HG03196 (cell line): ENCODE measurements around the gene FKBP14.
"Not testable (repeated sequence)": the region's sequence is repeated elsewhere in the genome, so short reads cannot be mapped to it uniquely, and the experiment has no call there.

Experiments
- ATAC-seq: cut with Tn5 transposase; IDR thresholded peaks from one replicate; pipeline ENCODE4 v1.9.1; 2021; ENCODE audit not compliant: unreplicated experiment

The FKBP14 gene

DNA sequence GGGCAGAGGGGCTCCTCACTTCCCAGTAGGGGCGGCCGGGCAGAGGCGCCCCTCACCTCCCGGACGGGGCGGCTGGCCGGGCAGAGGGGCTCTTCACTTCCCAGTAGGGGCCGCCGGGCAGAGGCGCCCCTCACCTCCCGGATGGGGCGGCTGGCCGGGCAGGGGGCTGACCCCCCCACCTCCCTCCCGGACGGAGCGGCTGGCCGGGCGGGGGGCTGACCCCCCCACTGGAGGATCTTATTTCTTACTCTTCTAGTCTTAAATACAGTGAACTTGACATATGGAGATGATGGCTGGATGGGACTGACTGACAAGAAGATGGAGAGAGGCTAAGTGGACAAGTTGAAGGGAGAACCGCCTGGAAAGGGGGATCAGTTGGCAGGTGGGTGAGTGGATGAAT lies 64.9 kb downstream of the FKBP14 start:
- not testable (repeated sequence) for ATAC-seq
